Kidney (tissue), 14 donors: ENCODE data around the gene WBP11. TPM values are rescaled to one million over a fixed set of nuclear protein-coding genes. Genes with fewer than 3 reads are reported as not detected.

Experiments
- DNase-seq, 5 donors: peaks; one replicate each; pipeline ENCODE4 v3.0.0-alpha.2; 2013 to 2020
- FAIRE-seq: peaks from 2 replicates; lab custom pipeline; 2012; peaks lifted over from hg19 to GRCh38; lab: Jason Lieb, UNC
- H3K27ac ChIP-seq, 2 donors: one replicate each; pipeline ENCODE4 v1.7.0; 2013; ENCODE audit warnings: low read depth in 2 of 2, low read length in 2 of 2, inconsistent platforms in 1 of 2
- H3K27me3 ChIP-seq: one replicate; pipeline ENCODE4 v1.7.1; 2013; ENCODE audit warnings: low read length, inconsistent platforms; ENCODE audit not compliant: control insufficient read depth, insufficient read depth
- H3K36me3 ChIP-seq, 3 donors: one replicate each; pipeline versions ENCODE4 v1.7.0 to v1.7.1; 2013; ENCODE audit warnings: low read length in 3 of 3, control low read depth in 1 of 3, inconsistent platforms in 1 of 3; ENCODE audit not compliant: insufficient read depth in 3 of 3, control insufficient read depth in 2 of 3
- H3K4me1 ChIP-seq, 3 donors: one replicate each; pipeline versions ENCODE4 v1.7.0 to v1.7.1; 2013; ENCODE audit warnings: low read length in 3 of 3, inconsistent platforms in 1 of 3, low read depth in 1 of 3; ENCODE audit not compliant: control insufficient read depth in 2 of 3, insufficient read depth in 2 of 3
- H3K4me3 ChIP-seq, 3 donors: one replicate each; pipeline versions ENCODE4 v1.7.0 to v1.8.1; 2013; ENCODE audit warnings: low read length in 3 of 3, control low read depth in 1 of 3, inconsistent platforms in 1 of 3
- H3K9ac ChIP-seq, 3 donors: one replicate each; pipeline versions ENCODE4 v1.7.0 to v1.7.1; 2013; ENCODE audit warnings: low read length in 3 of 3, control low read depth in 1 of 3, inconsistent platforms in 1 of 3
- H3K9me3 ChIP-seq, 3 donors: one replicate each; pipeline versions ENCODE4 v1.7.0 to v1.7.1; 2013; ENCODE audit warnings: low read length in 3 of 3, control low read depth in 1 of 3, inconsistent platforms in 1 of 3; ENCODE audit not compliant: control insufficient read depth in 2 of 3, insufficient read depth in 1 of 3
- intact Hi-C: fragments of 100-400 bp; cut with DNase I; formaldehyde crosslinking; loops from one replicate; pipeline ENCODE4 v1.11.1; 2022
- polyA plus RNA-seq: library from polyadenylated mRNA; stranded (reverse); fragments of 350-450 nt; fragmentation: Illumina TruSeq; extraction: RNeasy Lipid Tissue Mini Kit (QIAGEN cat#74804); gene quantifications from one replicate; pipeline ENCODE4 v1.2.3, GENCODE V29; 2014; ENCODE audit warnings: low read depth, low replicate concordance; ENCODE audit not compliant: insufficient read depth
- total RNA-seq: library from RNA; stranded (reverse); fragmentation: NEBNext Ultra II Directional; extraction: Animal tissue kit (Norgen Biotek cat#: 25700); gene quantifications from one replicate; pipeline ENCODE4 v1.2.1, GENCODE V29; 2021
- TF ChIP-seq, protein P1 (sequence below): IDR thresholded peaks from 3 replicates; pipeline ENCODE4 v1.5.1; 2012; ENCODE audit warnings: mild to moderate bottlenecking, moderate library complexity, borderline replicate concordance; ENCODE audit not compliant: insufficient read depth; ENCODE audit errors: extremely low read depth
- donor health status: control.
- donor health status: control.
- donor health status: control.
- donor health status: control.
- donor health status: control.
- donor health status: DM: yes; HTN: yes; CAD: no.
- donor health status: Normal renal cell carcinoma (clear cell type).

The WBP11 gene
- total and polyA plus RNA-seq, 2 donors from 2014 or later, result 17.6 to 55.5 TPM

DNA sequence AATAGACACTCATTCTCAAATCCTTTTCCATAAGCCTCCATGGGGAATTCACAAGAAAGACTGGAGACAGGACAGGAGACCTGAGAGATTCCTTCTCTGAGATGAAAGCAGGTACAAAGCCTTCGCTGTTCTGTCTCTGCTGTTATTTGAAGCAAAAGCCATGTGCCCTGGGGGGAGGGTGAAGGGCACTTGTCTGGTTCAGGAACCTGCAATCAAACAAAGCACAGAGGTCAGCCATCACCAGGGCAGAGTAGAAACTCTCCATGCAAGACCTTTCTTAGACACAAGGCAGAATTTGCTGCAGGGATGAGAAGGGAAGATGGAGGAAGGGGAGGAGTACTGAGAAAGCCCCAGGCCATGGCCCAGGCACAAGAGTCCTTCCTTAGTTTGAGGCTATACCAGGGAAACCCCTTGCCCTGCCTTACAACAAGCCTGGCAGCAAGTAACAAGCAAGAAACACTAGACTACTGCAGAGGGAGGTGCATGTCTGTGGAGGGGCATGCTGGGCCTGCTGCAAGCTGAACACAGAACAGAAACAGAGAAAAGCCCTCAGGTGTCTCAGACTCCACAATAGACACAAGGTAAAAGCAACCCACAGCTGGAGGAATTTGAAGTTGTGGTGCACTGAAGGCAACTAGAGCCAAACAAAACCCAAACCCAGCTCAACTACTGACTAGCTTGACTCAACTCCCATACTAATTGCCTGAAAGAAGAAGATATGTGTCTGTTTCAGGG, 47.8 kb upstream of the WBP11 start:
- Histone ChIP-seq H3K9me3 (no peaks in the 10 kb centered on the region), H3K4me3 (no peak overlapping the region), H3K4me1 (peaks cover 5 to 15% (median 11%) of the 10 kb centered on the region in 3 donors), H3K9ac (no peak overlapping the region), H3K36me3 (no peaks in the 10 kb centered on the region), H3K27ac (no peak overlapping the region), H3K27me3 (no peaks in the 10 kb centered on the region)
- TF ChIP-seq, protein P1, sequence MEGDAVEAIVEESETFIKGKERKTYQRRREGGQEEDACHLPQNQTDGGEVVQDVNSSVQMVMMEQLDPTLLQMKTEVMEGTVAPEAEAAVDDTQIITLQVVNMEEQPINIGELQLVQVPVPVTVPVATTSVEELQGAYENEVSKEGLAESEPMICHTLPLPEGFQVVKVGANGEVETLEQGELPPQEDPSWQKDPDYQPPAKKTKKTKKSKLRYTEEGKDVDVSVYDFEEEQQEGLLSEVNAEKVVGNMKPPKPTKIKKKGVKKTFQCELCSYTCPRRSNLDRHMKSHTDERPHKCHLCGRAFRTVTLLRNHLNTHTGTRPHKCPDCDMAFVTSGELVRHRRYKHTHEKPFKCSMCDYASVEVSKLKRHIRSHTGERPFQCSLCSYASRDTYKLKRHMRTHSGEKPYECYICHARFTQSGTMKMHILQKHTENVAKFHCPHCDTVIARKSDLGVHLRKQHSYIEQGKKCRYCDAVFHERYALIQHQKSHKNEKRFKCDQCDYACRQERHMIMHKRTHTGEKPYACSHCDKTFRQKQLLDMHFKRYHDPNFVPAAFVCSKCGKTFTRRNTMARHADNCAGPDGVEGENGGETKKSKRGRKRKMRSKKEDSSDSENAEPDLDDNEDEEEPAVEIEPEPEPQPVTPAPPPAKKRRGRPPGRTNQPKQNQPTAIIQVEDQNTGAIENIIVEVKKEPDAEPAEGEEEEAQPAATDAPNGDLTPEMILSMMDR, result no peak
- intact Hi-C loops, result no loop called here
- DNase-seq (no peak), FAIRE-seq (no peak)

- intact Hi-C loops, result no loop called here
- Histone ChIP-seq H3K9ac (no peak overlapping the region), H3K9me3 (no peaks in the 10 kb centered on the region), H3K27ac (no peak overlapping the region), H3K36me3 (no peaks in the 10 kb centered on the region), H3K4me1 (peaks cover 5 to 17% (median 11%) of the 10 kb centered on the region in 3 donors), H3K27me3 (no peaks in the 10 kb centered on the region), H3K4me3 (no peak overlapping the region)
- FAIRE-seq (no peak), DNase-seq (no peak)
- TF ChIP-seq, protein P1, result no peak
Observed at GRCh38 chr12:14849661-14850060, 46.4 kb upstream of the WBP11 start.

GRCh38 chr12:14846876-14847580, 43.8 kb upstream of the WBP11 start:
- H3K9ac ChIP-seq, result no peak overlapping the region
- H3K27ac ChIP-seq, result peak overlapping the region in 1 of 2 donors; percentile 5
- DNase-seq, result peak in 1 of 5 donors; percentile 61
- no peaks in the 10 kb centered on the region for H3K27me3 ChIP-seq
- no peaks in the 10 kb centered on the region for H3K36me3 ChIP-seq
- H3K4me3 ChIP-seq, result no peak overlapping the region
- intact Hi-C loops, result no loop called here
- no peak for FAIRE-seq
- H3K4me1 ChIP-seq, result peaks cover 5 to 29% (median 9%) of the 10 kb centered on the region in 3 donors
- TF ChIP-seq, protein P1, result no peak
- no peaks in the 10 kb centered on the region for H3K9me3 ChIP-seq
